Left forelimb (tissue), 1 donor: Measurements from ENCODE around the gene XXYLT1.
"Not testable (repeated sequence)": the region's sequence is repeated elsewhere in the genome, so short reads cannot be mapped to it uniquely, and the experiment has no call there.

Source experiments
- DNase-seq: peaks from one replicate; pipeline ENCODE4 v3.0.0-alpha.2; 2018; ENCODE audit warnings: low spot score

Gene XXYLT1

GRCh38 chr3:195096484-195097330 lies 174.3 kb downstream of the XXYLT1 start:
- no peak for DNase-seq

- no peak for DNase-seq
Observed at GRCh38 chr3:195096053-195096452, 174.9 kb downstream of the XXYLT1 start.

- DNase-seq, result no peak
Observed at GRCh38 chr3:195095704-195096036, 175.3 kb downstream of the XXYLT1 start.

GRCh38 chr3:195095035-195095703 lies 175.8 kb downstream of the XXYLT1 start:
- no peak for DNase-seq

- DNase-seq, result no peak
Observed at GRCh38 chr3:195094191-195094921, 176.6 kb downstream of the XXYLT1 start.

- no peak for DNase-seq
Observed at GRCh38 chr3:195093731-195094130, 177.2 kb downstream of the XXYLT1 start.

- DNase-seq, result not testable (repeated sequence)
Observed at GRCh38 chr3:195087840-195088601, 182.9 kb downstream of the XXYLT1 start.

GRCh38 chr3:195087328-195087727 lies 183.6 kb downstream of the XXYLT1 start:
- no peak for DNase-seq

- no peak for DNase-seq
Observed at GRCh38 chr3:195086885-195087284, 184.1 kb downstream of the XXYLT1 start.

- DNase-seq, result no peak
Observed at GRCh38 chr3:195086341-195086740, 184.6 kb downstream of the XXYLT1 start.

GRCh38 chr3:195085356-195086130 lies 185.4 kb downstream of the XXYLT1 start:
- no peak for DNase-seq

- DNase-seq, result no peak
Observed at GRCh38 chr3:195084746-195085145, 186.2 kb downstream of the XXYLT1 start.

GRCh38 chr3:195083659-195084058 lies 187.3 kb downstream of the XXYLT1 start:
- no peak for DNase-seq

- no peak for DNase-seq
Observed at GRCh38 chr3:195082811-195083210, 188.1 kb downstream of the XXYLT1 start.

GRCh38 chr3:195081242-195081963 lies 189.6 kb downstream of the XXYLT1 start:
- no peak for DNase-seq

GRCh38 chr3:195080571-195081151 lies 190.3 kb downstream of the XXYLT1 start:
- no peak for DNase-seq

GRCh38 chr3:195080125-195080524 lies 190.8 kb downstream of the XXYLT1 start:
- DNase-seq, result no peak

- DNase-seq, result no peak
Observed at GRCh38 chr3:195079636-195080035, 191.3 kb downstream of the XXYLT1 start.

GRCh38 chr3:195078891-195079440 lies 192.0 kb downstream of the XXYLT1 start:
- no peak for DNase-seq
